HEK293 (cell line): ENCODE measurements around the gene CYTL1.
A peak's percentile ranks its signal among the peaks of the same experiment; 100 is the strongest.
"Not testable (repeated sequence)": the region's sequence is repeated elsewhere in the genome, so short reads cannot be mapped to it uniquely, and the experiment has no call there.

Experiments used
- CTCF ChIA-PET: fragments of 350-600 bp; formaldehyde crosslinking; extraction: SDS; loops from one replicate; lab custom pipeline; 2021; ENCODE audit warnings: antibody characterized with exemption; lab: Yijun Ruan, JAX
- POLR2A ChIA-PET: fragments of 300-600 bp; formaldehyde crosslinking; extraction: SDS; loops from one replicate; lab custom pipeline; 2020; ENCODE audit warnings: antibody characterized with exemption, inconsistent platforms; lab: Yijun Ruan, JAX
- H3K27ac ChIP-seq: fragments of 200-500 bp; sonication (Bioruptor generic); 2 replicates; pipeline ENCODE4 v1.5.1; 2014; ENCODE audit warnings: low read depth, low read length, control low read depth, inconsistent platforms; ENCODE audit errors: extremely low read depth
- H3K36me3 ChIP-seq, 2 experiments: fragments of 200-500 bp in 1 of 2; sonication (Bioruptor generic) in 1 of 2; 1 replicate in 1 of 2; 2 replicates in 1 of 2; pipeline ENCODE4 v1.5.1; 2014 to 2017; ENCODE audit warnings: inconsistent platforms in 2 of 2, low read length in 2 of 2; ENCODE audit not compliant: control insufficient read depth in 2 of 2, insufficient read depth in 1 of 2
- H3K4me1 ChIP-seq: fragments of 200-500 bp; sonication (Bioruptor generic); 2 replicates; pipeline ENCODE4 v1.5.1; 2014; ENCODE audit warnings: mild to moderate bottlenecking, low read length, inconsistent platforms; ENCODE audit not compliant: control insufficient read depth, insufficient read depth
- H3K4me3 ChIP-seq: 2 replicates; pipeline ENCODE4 v1.5.1; 2011; ENCODE audit warnings: low read depth, mild to moderate bottlenecking, control low read depth, low read length, moderate library complexity
- H3K9me3 ChIP-seq: fragments of 200-500 bp; sonication (Bioruptor generic); 2 replicates; pipeline ENCODE4 v1.5.1; 2014; ENCODE audit warnings: low read depth, low read length, inconsistent platforms; ENCODE audit not compliant: control insufficient read depth, insufficient read depth
- BCL6B ChIP-seq: fragments of 450-650 bp; formaldehyde crosslinking; IDR thresholded peaks from 2 replicates; pipeline ENCODE4 v1.5.1; 2017; ENCODE audit warnings: missing biosample characterization, missing genetic modification characterization
- EGR2 ChIP-seq: fragments of 450-650 bp; formaldehyde crosslinking; IDR thresholded peaks from 2 replicates; pipeline ENCODE4 v1.5.1; 2016; ENCODE audit warnings: low read depth, missing biosample characterization, missing genetic modification characterization
- GLI4 ChIP-seq: fragments of 450-650 bp; formaldehyde crosslinking; IDR thresholded peaks from 2 replicates; pipeline ENCODE4 v1.5.1; 2016; ENCODE audit warnings: missing biosample characterization, missing genetic modification characterization
- HOXA7 ChIP-seq: sonication (generic); formaldehyde crosslinking; IDR thresholded peaks from 2 replicates; pipeline ENCODE4 v1.8.1; 2022; ENCODE audit warnings: missing genetic modification reagents, borderline replicate concordance
- KLF7 ChIP-seq: fragments of 450-650 bp; formaldehyde crosslinking; IDR thresholded peaks from 2 replicates; pipeline ENCODE4 v1.5.1; 2016; ENCODE audit warnings: missing biosample characterization, missing genetic modification characterization, borderline replicate concordance
- ZBTB11 ChIP-seq: fragments of 450-650 bp; formaldehyde crosslinking; conservative IDR thresholded peaks from 2 replicates; pipeline ENCODE4 v1.5.1; 2016; ENCODE audit warnings: low read depth, missing biosample characterization, missing genetic modification characterization
- ZBTB7A ChIP-seq: fragments of 450-650 bp; formaldehyde crosslinking; IDR thresholded peaks from 2 replicates; pipeline ENCODE4 v1.5.1; 2016; ENCODE audit warnings: low read depth, missing biosample characterization, missing genetic modification characterization
- ZFHX2 ChIP-seq: fragments of 450-650 bp; formaldehyde crosslinking; conservative IDR thresholded peaks from 2 replicates; pipeline ENCODE4 v1.5.1; 2016; ENCODE audit warnings: missing biosample characterization, missing genetic modification characterization
- ZNF140 ChIP-seq: fragments of 450-650 bp; formaldehyde crosslinking; IDR thresholded peaks from 2 replicates; pipeline ENCODE4 v1.5.1; 2016; ENCODE audit warnings: missing biosample characterization, missing genetic modification characterization
- ZNF155 ChIP-seq: fragments of 450-650 bp; formaldehyde crosslinking; IDR thresholded peaks from 2 replicates; pipeline ENCODE4 v1.5.1; 2016; ENCODE audit warnings: missing biosample characterization, missing genetic modification characterization
- ZNF302 ChIP-seq: fragments of 450-650 bp; formaldehyde crosslinking; IDR thresholded peaks from 2 replicates; pipeline ENCODE4 v1.5.1; 2016; ENCODE audit warnings: missing biosample characterization, missing genetic modification characterization, low read depth
- ZNF341 ChIP-seq: fragments of 450-650 bp; formaldehyde crosslinking; IDR thresholded peaks from 2 replicates; pipeline ENCODE4; 2016; ENCODE audit warnings: low read depth, missing biosample characterization, missing genetic modification characterization
- ZNF513 ChIP-seq: fragments of 450-650 bp; IDR thresholded peaks from 2 replicates; pipeline ENCODE4 v1.5.1; 2018; ENCODE audit warnings: missing biosample characterization, missing genetic modification characterization
- ZNF514 ChIP-seq: fragments of 450-650 bp; formaldehyde crosslinking; IDR thresholded peaks from 2 replicates; pipeline ENCODE4 v1.5.1; 2016; ENCODE audit warnings: missing biosample characterization, missing genetic modification characterization
- ZNF529 ChIP-seq: fragments of 450-650 bp; formaldehyde crosslinking; IDR thresholded peaks from 2 replicates; pipeline ENCODE4 v1.5.1; 2017; ENCODE audit warnings: missing genetic modification characterization, missing biosample characterization; ENCODE audit not compliant: insufficient replicate concordance
- ZNF549 ChIP-seq: fragments of 450-650 bp; IDR thresholded peaks from 2 replicates; pipeline ENCODE4 v1.5.1; 2018; ENCODE audit warnings: missing biosample characterization, missing genetic modification characterization, mild to moderate bottlenecking, inconsistent platforms, moderate library complexity
- ZNF629 ChIP-seq: fragments of 450-650 bp; formaldehyde crosslinking; IDR thresholded peaks from 2 replicates; pipeline ENCODE4 v1.5.1; 2017; ENCODE audit warnings: missing biosample characterization, missing genetic modification characterization
- ZSCAN4 ChIP-seq: fragments of 450-650 bp; formaldehyde crosslinking; IDR thresholded peaks from 2 replicates; pipeline ENCODE4 v1.5.1; 2017; ENCODE audit warnings: missing biosample characterization, missing genetic modification characterization

CYTL1 gene

GRCh38 chr4:5010984-5011383 is 8.3 kb downstream of the CYTL1 start:
- Histone ChIP-seq H3K36me3 (no peaks in the 10 kb centered on the region), H3K27ac (no peak overlapping the region), H3K4me1 (no peaks in the 10 kb centered on the region)
- TF ChIP-seq ZFHX2 (peak; percentile 79), EGR2 (peak; percentile 82), ZNF140 (tag by site-specific recombination) (no peak)
- TF ChIP-seq, all 188 proteins: peak for 2
- ChIA-PET POLR2A (no interaction called here), CTCF (no interaction called here)
- Histone ChIP-seq H3K9me3 (no peaks in the 10 kb centered on the region), H3K4me3 (no peak overlapping the region)

GRCh38 chr4:5009796-5010195 is 9.5 kb downstream of the CYTL1 start:
- POLR2A ChIA-PET: no interaction called here
- H3K4me3 ChIP-seq: no peak overlapping the region
- no peak for TF ChIP-seq KLF7
- no peak for TF ChIP-seq ZNF629 (tag by site-specific recombination)
- no peak for TF ChIP-seq ZSCAN4
- no peak for TF ChIP-seq ZNF155 (tag by site-specific recombination)
- TF ChIP-seq HOXA7 (CRISPR knock-in tag): no peak
- no peak for TF ChIP-seq GLI4 (tag by site-specific recombination)
- TF ChIP-seq ZNF513 (tag by site-specific recombination): no peak
- TF ChIP-seq ZNF529 (tag by site-specific recombination): no peak
- no peak for TF ChIP-seq ZBTB7A (tag by site-specific recombination)
- TF ChIP-seq, all 188 proteins: peak for 0
- Histone ChIP-seq H3K36me3 (no peaks in the 10 kb centered on the region), H3K9me3 (no peaks in the 10 kb centered on the region), H3K27ac (no peak overlapping the region), H3K4me1 (no peaks in the 10 kb centered on the region)
- CTCF ChIA-PET: no interaction called here

GRCh38 chr4:5006932-5007331 is 12.3 kb downstream of the CYTL1 start:
- H3K4me1 ChIP-seq, H3K36me3 ChIP-seq, H3K4me3 ChIP-seq, H3K9me3 ChIP-seq, H3K27ac ChIP-seq, POLR2A ChIA-PET: not testable (repeated sequence)
- CTCF ChIA-PET: interaction anchor here (0.7 kb wide), 1 partner anchor 13 kb away, joined by 4 read pairs; no protein-coding TSS in a partner anchor

GRCh38 chr4:5004496-5004895 is 14.8 kb downstream of the CYTL1 start:
- POLR2A ChIA-PET: no interaction called here
- Histone ChIP-seq H3K4me3 (no peak overlapping the region), H3K36me3 (no peaks in the 10 kb centered on the region), H3K4me1 (no peaks in the 10 kb centered on the region), H3K27ac (no peak overlapping the region), H3K9me3 (no peaks in the 10 kb centered on the region)
- CTCF ChIA-PET: no interaction called here
- no peak for TF ChIP-seq BCL6B (tag by site-specific recombination)
- no peak for TF ChIP-seq ZNF514 (tag by site-specific recombination)
- TF ChIP-seq ZNF302: no peak
- no peak for TF ChIP-seq ZNF549 (tag by site-specific recombination)
- TF ChIP-seq ZBTB11 (tag by site-specific recombination): no peak
- no peak for TF ChIP-seq ZNF341 (tag by site-specific recombination)
